Uterus (tissue), 4 donors: ENCODE data around the gene TM9SF3. TPM values are rescaled to one million over a fixed set of nuclear protein-coding genes. Genes with fewer than 3 reads are reported as not detected.
"Not testable (repeated sequence)": the region's sequence is repeated elsewhere in the genome, so short reads cannot be mapped to it uniquely, and the experiment has no call there.

Experiments used
- DNase-seq, 2 donors: peaks; one replicate each; pipeline ENCODE4 v3.0.0-alpha.2; 2019 to 2020
- H3K27ac ChIP-seq, 2 donors: fragments of 200-600 bp; sonication (generic); 1 replicate in 1 of 2; 2 replicates in 1 of 2; pipeline ENCODE4 v1.5.1; 2016 to 2018
- H3K27me3 ChIP-seq, 2 donors: fragments of 200-600 bp; sonication (generic); one replicate each; pipeline ENCODE4 v1.5.1; 2018 to 2019; ENCODE audit warnings: control low read depth in 1 of 2
- H3K36me3 ChIP-seq, 2 donors: fragments of 200-600 bp; sonication (generic); one replicate each; pipeline ENCODE4 v1.5.1; 2019; ENCODE audit warnings: control low read depth in 1 of 2
- H3K4me1 ChIP-seq, 2 donors: fragments of 200-600 bp; sonication (generic); one replicate each; pipeline ENCODE4 v1.5.1; 2018 to 2019; ENCODE audit warnings: control low read depth in 1 of 2
- H3K4me3 ChIP-seq, 2 donors: fragments of 200-600 bp; sonication (generic); 1 replicate in 1 of 2; 2 replicates in 1 of 2; pipeline ENCODE4 v1.5.1; 2018 to 2019; ENCODE audit warnings: mild to moderate bottlenecking in 1 of 2
- H3K9me3 ChIP-seq, 2 donors: fragments of 200-600 bp; sonication (generic); one replicate each; pipeline ENCODE4 v1.5.1; 2019; ENCODE audit warnings: control low read depth in 1 of 2
- CTCF ChIP-seq, 4 experiments: fragments of 200-600 bp in 2 of 4; fragments of 450-650 bp in 2 of 4; sonication (generic) in 2 of 4; IDR thresholded peaks; one replicate each; pipeline ENCODE4 v1.5.1; 2016 to 2019; ENCODE audit warnings: antibody characterized with exemption in 4 of 4, mild to moderate bottlenecking in 2 of 4, moderate library complexity in 1 of 4
- POLR2A ChIP-seq, 2 donors: fragments of 450-650 bp; IDR thresholded peaks; one replicate each; pipeline ENCODE4 v1.6.1; 2016; ENCODE audit warnings: antibody characterized with exemption in 2 of 2, mild to moderate bottlenecking in 1 of 2, moderate library complexity in 1 of 2
- intact Hi-C: fragments of 100-400 bp; cut with DNase I; formaldehyde crosslinking; loops from one replicate; pipeline ENCODE4 v1.15.1; 2023; ENCODE audit warnings: low total_unique reads
- total RNA-seq, 4 donors: library from RNA; depleted of rRNA in 3 of 4; stranded (reverse); fragments of >200 nt in 3 of 4; gene quantifications; one replicate each; pipeline versions ENCODE4 v1.1.0 to v1.2.4, GENCODE V29; 2014 to 2023
- donor health status: DM: yes; HTN: yes; CAD: no.

TM9SF3 gene
- total RNA-seq, 4 donors from 2014 or later, result 86.8 to 210 (median 113) TPM

GRCh38 chr10:96577069-96577468, 9.7 kb downstream of the TM9SF3 start:
- TF ChIP-seq POLR2A (IDR thresholded peaks at IDR 0.05) (no peak), CTCF (IDR thresholded peaks at IDR 0.05) (no peak)
- intact Hi-C loops, result no loop called here
- no peaks in the 10 kb centered on the region for H3K9me3 ChIP-seq
- no peak overlapping the region for H3K4me3 ChIP-seq
- H3K4me1 ChIP-seq, result no peaks in the 10 kb centered on the region
- H3K27me3 ChIP-seq, result no peaks in the 10 kb centered on the region
- no peak overlapping the region for H3K27ac ChIP-seq
- no peaks in the 10 kb centered on the region for H3K36me3 ChIP-seq
- DNase-seq, result no peak

GRCh38 chr10:96576277-96576980, 10.4 kb downstream of the TM9SF3 start:
- DNase-seq, result no peak
- no peaks in the 10 kb centered on the region for H3K36me3 ChIP-seq
- H3K4me3 ChIP-seq, result no peak overlapping the region
- H3K9me3 ChIP-seq, result no peaks in the 10 kb centered on the region
- intact Hi-C loops, result no loop called here
- H3K27me3 ChIP-seq, result no peaks in the 10 kb centered on the region
- no peaks in the 10 kb centered on the region for H3K4me1 ChIP-seq
- TF ChIP-seq POLR2A (IDR thresholded peaks at IDR 0.05) (no peak), CTCF (IDR thresholded peaks at IDR 0.05) (no peak)
- H3K27ac ChIP-seq, result no peak overlapping the region

GRCh38 chr10:96574564-96574963, 12.2 kb downstream of the TM9SF3 start:
- H3K9me3 ChIP-seq, intact Hi-C loops, H3K36me3 ChIP-seq, H3K4me3 ChIP-seq, DNase-seq, H3K27me3 ChIP-seq, H3K27ac ChIP-seq, H3K4me1 ChIP-seq: not testable (repeated sequence)

- intact Hi-C loops, result no loop called here
- peaks cover 0 to 6% of the 10 kb centered on the region in 2 donors for H3K4me1 ChIP-seq
- no peaks in the 10 kb centered on the region for H3K36me3 ChIP-seq
- no peak overlapping the region for H3K27ac ChIP-seq
- H3K27me3 ChIP-seq, result no peaks in the 10 kb centered on the region
- H3K4me3 ChIP-seq, result no peak overlapping the region
- TF ChIP-seq CTCF (IDR thresholded peaks at IDR 0.05) (no peak), POLR2A (IDR thresholded peaks at IDR 0.05) (no peak)
- no peaks in the 10 kb centered on the region for H3K9me3 ChIP-seq
- DNase-seq, result no peak
These were observed 13.8 kb downstream of the TM9SF3 start for GRCh38 chr10:96573036-96573435.

- H3K9me3 ChIP-seq, result no peaks in the 10 kb centered on the region
- H3K27me3 ChIP-seq, result no peaks in the 10 kb centered on the region
- no peak overlapping the region for H3K27ac ChIP-seq
- intact Hi-C loops, result no loop called here
- peaks cover 3 to 6% of the 10 kb centered on the region in 2 donors for H3K4me1 ChIP-seq
- no peaks in the 10 kb centered on the region for H3K36me3 ChIP-seq
- DNase-seq, result no peak
- no peak overlapping the region for H3K4me3 ChIP-seq
- TF ChIP-seq POLR2A (IDR thresholded peaks at IDR 0.05), result no peak
- TF ChIP-seq CTCF (IDR thresholded peaks at IDR 0.05), result no peak
These were observed 15.5 kb downstream of the TM9SF3 start for GRCh38 chr10:96570983-96571964.
